HepG2 (cell line): ENCODE measurements around the gene ADSS1. TPM values are rescaled to one million over a fixed set of nuclear protein-coding genes. Genes with fewer than 3 reads are reported as not detected.

Source experiments
- ARHGAP35 ChIP-seq: sonication (generic); formaldehyde crosslinking; IDR thresholded peaks from 2 replicates; pipeline ENCODE4 v1.9.0; 2022; ENCODE audit warnings: mild to moderate bottlenecking, inconsistent platforms, moderate library complexity, missing genetic modification reagents, borderline replicate concordance
- NBN ChIP-seq: fragments of 450-650 bp; conservative IDR thresholded peaks from 2 replicates; pipeline ENCODE4 v1.6.1; 2017
- PHB2 ChIP-seq: fragments of 450-650 bp; IDR thresholded peaks from 2 replicates; pipeline ENCODE4 v1.6.1; 2018; ENCODE audit not compliant: partially characterized antibody
- POGZ ChIP-seq: sonication (generic); formaldehyde crosslinking; IDR thresholded peaks from 2 replicates; pipeline ENCODE4 v1.4.0; 2020; ENCODE audit warnings: mild to moderate bottlenecking, missing genetic modification reagents
- POLR2AphosphoS2 ChIP-seq: IDR thresholded peaks from 2 replicates; pipeline ENCODE4 v1.6.1; 2011; ENCODE audit warnings: low read depth, low read length, improper control_type of control experiment
- RBM22 ChIP-seq: fragments of 200-400 bp; formaldehyde crosslinking; optimal IDR thresholded peaks from 2 replicates; pipeline ENCODE3; 2017; ENCODE audit warnings: mild to moderate bottlenecking, low read length, moderate library complexity
- SKI ChIP-seq: fragments of 450-650 bp; IDR thresholded peaks from one replicate; pipeline ENCODE4 v1.6.1; 2018; ENCODE audit warnings: mild to moderate bottlenecking; ENCODE audit not compliant: partially characterized antibody
- SOX13 ChIP-seq, 3 experiments: fragments of 450-650 bp in 1 of 3; sonication (generic) in 1 of 3; formaldehyde crosslinking in 1 of 3; IDR thresholded peaks in 2 of 3; conservative IDR thresholded peaks in 1 of 3; 2 replicates each; pipeline versions ENCODE4 v1.5.0 to v1.6.1; 2016 to 2020; ENCODE audit warnings: antibody characterized with exemption in 1 of 3, mild to moderate bottlenecking in 1 of 3, missing compliant biosample characterization in 1 of 3, missing genetic modification reagents in 1 of 3, moderate library complexity in 1 of 3
- TSC22D2 ChIP-seq: sonication (generic); formaldehyde crosslinking; IDR thresholded peaks from 2 replicates; pipeline ENCODE4 v1.5.1; 2020; ENCODE audit warnings: missing genetic modification reagents, mild to moderate bottlenecking, borderline replicate concordance
- U2AF1 ChIP-seq: fragments of 200-400 bp; formaldehyde crosslinking; optimal IDR thresholded peaks from 2 replicates; pipeline ENCODE3; 2017; ENCODE audit warnings: mild to moderate bottlenecking, low read depth, low read length
- U2AF2 ChIP-seq: fragments of 200-400 bp; formaldehyde crosslinking; IDR thresholded peaks from 2 replicates; pipeline ENCODE4 v1.6.1; 2017; ENCODE audit warnings: low read depth, mild to moderate bottlenecking, low read length
- ZNF17 ChIP-seq: sonication (generic); formaldehyde crosslinking; IDR thresholded peaks from 2 replicates; pipeline ENCODE4 v1.5.0; 2020; ENCODE audit warnings: mild to moderate bottlenecking, missing genetic modification reagents
- ZNF33A ChIP-seq: sonication (generic); formaldehyde crosslinking; IDR thresholded peaks from 2 replicates; pipeline ENCODE4 v1.5.1; 2020; ENCODE audit warnings: missing genetic modification reagents, mild to moderate bottlenecking, moderate library complexity, borderline replicate concordance
- ZNF496 ChIP-seq: sonication (generic); formaldehyde crosslinking; IDR thresholded peaks from 2 replicates; pipeline ENCODE4 v1.8.1; 2023; ENCODE audit warnings: mild to moderate bottlenecking, moderate library complexity, missing genetic modification reagents; ENCODE audit not compliant: insufficient replicate concordance
- ZNF567 ChIP-seq: sonication (generic); formaldehyde crosslinking; IDR thresholded peaks from 2 replicates; pipeline ENCODE4 v1.8.1; 2023; ENCODE audit warnings: mild to moderate bottlenecking, missing genetic modification reagents, borderline replicate concordance
- ZNF761 ChIP-seq: sonication (generic); formaldehyde crosslinking; conservative IDR thresholded peaks from 2 replicates; pipeline ENCODE4 v1.4.0; 2020; ENCODE audit warnings: mild to moderate bottlenecking, missing genetic modification reagents
- ZNF883 ChIP-seq: sonication (generic); formaldehyde crosslinking; IDR thresholded peaks from 2 replicates; pipeline ENCODE4 v1.5.1; 2020; ENCODE audit warnings: mild to moderate bottlenecking, missing genetic modification reagents; ENCODE audit errors: not compliant biosample characterization
- polyA plus RNA-seq, 8 experiments: library from polyadenylated mRNA; depleted of rRNA in 3 of 8; stranded (reverse) in 7 of 8; unstranded in 1 of 8; fragments of >200 nt; fragmentation: Illumina TruSeq in 4 of 8; extraction: Trizol in 4 of 8; gene quantifications; 2 replicates each; pipeline versions ENCODE4 v1.2.1 to v1.2.3, GENCODE V29; 2011 to 2016; ENCODE audit warnings: low read depth in 4 of 8, missing spikeins in 1 of 8, mixed read lengths in 1 of 8; ENCODE audit not compliant: insufficient read depth in 1 of 8
- total RNA-seq, 5 experiments: library from RNA; depleted of rRNA; stranded (reverse); fragments of >200 nt; fragmentation: Illumina TruSeq; extraction: Trizol; gene quantifications; 2 replicates each; pipeline ENCODE4 v1.2.3, GENCODE V29; 2016; ENCODE audit warnings: low read depth in 1 of 5
- TF ChIP-seq, protein P1 (sequence below): sonication (generic); formaldehyde crosslinking; IDR thresholded peaks from 2 replicates; pipeline ENCODE4 v1.9.0; 2021; ENCODE audit warnings: missing genetic modification reagents, mild to moderate bottlenecking, borderline replicate concordance
- TF ChIP-seq, protein P2 (sequence below): IDR thresholded peaks from 2 replicates; pipeline ENCODE4 v1.6.1; 2012; ENCODE audit warnings: low read length, improper control_type of control experiment
- TF ChIP-seq, protein P3 (sequence below): sonication (generic); formaldehyde crosslinking; IDR thresholded peaks from 2 replicates; pipeline ENCODE4 v1.8.1; 2023; ENCODE audit warnings: mild to moderate bottlenecking, inconsistent platforms, moderate library complexity, missing genetic modification reagents, borderline replicate concordance
- TF ChIP-seq, protein P4 (sequence below): sonication (generic); formaldehyde crosslinking; IDR thresholded peaks from 2 replicates; pipeline ENCODE4 v1.5.0; 2020; ENCODE audit warnings: mild to moderate bottlenecking, missing genetic modification reagents, moderate library complexity

The ADSS1 gene
- total and polyA plus RNA-seq, 2 of the 13 experiments (the other 11 are each of a cell fraction or from before 2014, with no cell fraction given), result 1.0 to 36.7 TPM

DNA sequence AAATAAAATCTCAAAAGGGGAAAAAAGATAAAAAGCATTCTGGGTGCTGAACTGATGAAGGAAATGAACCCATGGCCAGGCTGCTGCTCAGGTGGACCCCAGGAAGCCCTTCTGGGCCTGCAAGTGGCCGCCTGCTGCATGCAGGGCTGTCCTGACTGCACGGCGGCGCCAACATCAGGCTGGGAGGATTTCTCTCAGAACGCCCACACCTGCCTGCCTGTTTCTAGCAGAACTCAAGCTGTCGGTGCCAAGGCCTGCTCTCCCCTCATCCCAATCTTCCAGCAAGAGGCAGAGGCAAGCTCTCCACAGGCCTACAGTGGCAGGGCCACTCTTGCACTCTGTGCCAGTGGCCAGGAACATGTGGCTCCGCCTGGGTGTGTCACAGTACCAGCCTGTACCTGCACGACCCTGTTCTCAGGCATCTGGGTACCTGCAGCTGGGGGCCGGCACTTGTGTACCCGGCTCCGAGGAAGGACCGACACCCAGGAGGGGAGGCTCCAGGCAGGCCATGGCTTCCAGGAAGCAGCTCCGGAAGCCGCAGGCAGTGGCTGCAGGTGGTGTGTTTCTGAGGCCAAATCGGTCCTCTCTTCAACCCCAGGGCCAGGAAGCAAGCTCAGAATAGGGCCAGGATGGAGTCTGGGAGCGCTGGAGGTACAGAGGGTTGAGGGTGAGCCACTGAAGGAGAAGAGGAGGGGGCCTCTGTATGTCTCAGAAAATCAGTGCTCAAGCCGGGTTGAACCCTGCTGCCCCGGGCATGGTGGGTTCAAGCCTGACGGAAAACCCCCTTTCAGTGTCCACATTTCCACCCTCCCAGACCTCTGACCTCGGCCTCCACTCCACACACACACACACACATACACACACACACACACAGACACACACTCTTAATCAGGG lies 37.2 kb upstream of the ADSS1 start (continued):
- TF ChIP-seq, protein P1, sequence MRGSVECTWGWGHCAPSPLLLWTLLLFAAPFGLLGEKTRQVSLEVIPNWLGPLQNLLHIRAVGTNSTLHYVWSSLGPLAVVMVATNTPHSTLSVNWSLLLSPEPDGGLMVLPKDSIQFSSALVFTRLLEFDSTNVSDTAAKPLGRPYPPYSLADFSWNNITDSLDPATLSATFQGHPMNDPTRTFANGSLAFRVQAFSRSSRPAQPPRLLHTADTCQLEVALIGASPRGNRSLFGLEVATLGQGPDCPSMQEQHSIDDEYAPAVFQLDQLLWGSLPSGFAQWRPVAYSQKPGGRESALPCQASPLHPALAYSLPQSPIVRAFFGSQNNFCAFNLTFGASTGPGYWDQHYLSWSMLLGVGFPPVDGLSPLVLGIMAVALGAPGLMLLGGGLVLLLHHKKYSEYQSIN (CRISPR knock-in tag), result no peak
- no peak for TF ChIP-seq SOX13 (IDR thresholded peaks at IDR 0.05)
- TF ChIP-seq SOX13 (CRISPR knock-in tag; conservative IDR thresholded peaks at IDR 0.05 in 1 of 2, IDR thresholded peaks at IDR 0.05 in 1 of 2), result no peak
- TF ChIP-seq, protein P2, sequence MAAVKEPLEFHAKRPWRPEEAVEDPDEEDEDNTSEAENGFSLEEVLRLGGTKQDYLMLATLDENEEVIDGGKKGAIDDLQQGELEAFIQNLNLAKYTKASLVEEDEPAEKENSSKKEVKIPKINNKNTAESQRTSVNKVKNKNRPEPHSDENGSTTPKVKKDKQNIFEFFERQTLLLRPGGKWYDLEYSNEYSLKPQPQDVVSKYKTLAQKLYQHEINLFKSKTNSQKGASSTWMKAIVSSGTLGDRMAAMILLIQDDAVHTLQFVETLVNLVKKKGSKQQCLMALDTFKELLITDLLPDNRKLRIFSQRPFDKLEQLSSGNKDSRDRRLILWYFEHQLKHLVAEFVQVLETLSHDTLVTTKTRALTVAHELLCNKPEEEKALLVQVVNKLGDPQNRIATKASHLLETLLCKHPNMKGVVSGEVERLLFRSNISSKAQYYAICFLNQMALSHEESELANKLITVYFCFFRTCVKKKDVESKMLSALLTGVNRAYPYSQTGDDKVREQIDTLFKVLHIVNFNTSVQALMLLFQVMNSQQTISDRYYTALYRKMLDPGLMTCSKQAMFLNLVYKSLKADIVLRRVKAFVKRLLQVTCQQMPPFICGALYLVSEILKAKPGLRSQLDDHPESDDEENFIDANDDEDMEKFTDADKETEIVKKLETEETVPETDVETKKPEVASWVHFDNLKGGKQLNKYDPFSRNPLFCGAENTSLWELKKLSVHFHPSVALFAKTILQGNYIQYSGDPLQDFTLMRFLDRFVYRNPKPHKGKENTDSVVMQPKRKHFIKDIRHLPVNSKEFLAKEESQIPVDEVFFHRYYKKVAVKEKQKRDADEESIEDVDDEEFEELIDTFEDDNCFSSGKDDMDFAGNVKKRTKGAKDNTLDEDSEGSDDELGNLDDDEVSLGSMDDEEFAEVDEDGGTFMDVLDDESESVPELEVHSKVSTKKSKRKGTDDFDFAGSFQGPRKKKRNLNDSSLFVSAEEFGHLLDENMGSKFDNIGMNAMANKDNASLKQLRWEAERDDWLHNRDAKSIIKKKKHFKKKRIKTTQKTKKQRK, result no peak
- TF ChIP-seq POGZ, result peak; percentile 8; the same call in 1 of the 2 replicates
- TF ChIP-seq PHB2, result no peak
- TF ChIP-seq, protein P3, sequence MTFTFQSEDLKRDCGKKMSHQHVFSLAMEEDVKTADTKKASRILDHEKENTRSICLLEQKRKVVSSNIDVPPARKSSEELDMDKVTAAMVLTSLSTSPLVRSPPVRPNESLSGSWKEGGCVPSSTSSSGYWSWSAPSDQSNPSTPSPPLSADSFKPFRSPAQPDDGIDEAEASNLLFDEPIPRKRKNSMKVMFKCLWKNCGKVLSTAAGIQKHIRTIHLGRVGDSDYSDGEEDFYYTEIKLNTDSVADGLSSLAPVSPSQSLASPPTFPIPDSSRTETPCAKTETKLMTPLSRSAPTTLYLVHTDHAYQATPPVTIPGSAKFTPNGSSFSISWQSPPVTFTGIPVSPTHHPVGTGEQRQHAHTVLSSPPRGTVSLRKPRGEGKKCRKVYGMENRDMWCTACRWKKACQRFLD (CRISPR knock-in tag), result no peak
- TF ChIP-seq ZNF567 (CRISPR knock-in tag), result 0 out of 2 replicates have a peak, but pooled peaks have one; percentile 33
- no peak for TF ChIP-seq ZNF17 (CRISPR knock-in tag)
- no peak for TF ChIP-seq NBN
- peak; percentile 23 for TF ChIP-seq ZNF883
- TF ChIP-seq ZNF33A, result 0 out of 2 replicates have a peak, but pooled peaks have one; percentile 47
- TF ChIP-seq ARHGAP35 (CRISPR knock-in tag), result no peak
- TF ChIP-seq ZNF761 (CRISPR knock-in tag), result no peak
- no peak for TF ChIP-seq U2AF2
- TF ChIP-seq SKI, result no peak
- TF ChIP-seq U2AF1, result no peak
- no peak for TF ChIP-seq ZNF496
- TF ChIP-seq, protein P4, sequence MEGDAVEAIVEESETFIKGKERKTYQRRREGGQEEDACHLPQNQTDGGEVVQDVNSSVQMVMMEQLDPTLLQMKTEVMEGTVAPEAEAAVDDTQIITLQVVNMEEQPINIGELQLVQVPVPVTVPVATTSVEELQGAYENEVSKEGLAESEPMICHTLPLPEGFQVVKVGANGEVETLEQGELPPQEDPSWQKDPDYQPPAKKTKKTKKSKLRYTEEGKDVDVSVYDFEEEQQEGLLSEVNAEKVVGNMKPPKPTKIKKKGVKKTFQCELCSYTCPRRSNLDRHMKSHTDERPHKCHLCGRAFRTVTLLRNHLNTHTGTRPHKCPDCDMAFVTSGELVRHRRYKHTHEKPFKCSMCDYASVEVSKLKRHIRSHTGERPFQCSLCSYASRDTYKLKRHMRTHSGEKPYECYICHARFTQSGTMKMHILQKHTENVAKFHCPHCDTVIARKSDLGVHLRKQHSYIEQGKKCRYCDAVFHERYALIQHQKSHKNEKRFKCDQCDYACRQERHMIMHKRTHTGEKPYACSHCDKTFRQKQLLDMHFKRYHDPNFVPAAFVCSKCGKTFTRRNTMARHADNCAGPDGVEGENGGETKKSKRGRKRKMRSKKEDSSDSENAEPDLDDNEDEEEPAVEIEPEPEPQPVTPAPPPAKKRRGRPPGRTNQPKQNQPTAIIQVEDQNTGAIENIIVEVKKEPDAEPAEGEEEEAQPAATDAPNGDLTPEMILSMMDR, result peak; percentile 39
- TF ChIP-seq TSC22D2 (CRISPR knock-in tag), result no peak
- no peak for TF ChIP-seq POLR2AphosphoS2
- no peak for TF ChIP-seq RBM22
